OCI-M1 (cell line): ENCODE measurements around the gene UFD1.
"Not testable (repeated sequence)": the region's sequence is repeated elsewhere in the genome, so short reads cannot be mapped to it uniquely, and the experiment has no call there.

Experiments
- DNase-seq: peaks from one replicate; lab custom pipeline; 2025; lab: John Stamatoyannopoulos, UW

Gene UFD1

GRCh38 chr22:19448739-19449421, 30.1 kb downstream of the UFD1 start:
- no peak for DNase-seq

- DNase-seq: no peak
Measured at GRCh38 chr22:19448076-19448607, 30.9 kb downstream of the UFD1 start.

GRCh38 chr22:19447330-19448075, 31.5 kb downstream of the UFD1 start, which contains the start of gene C22orf39:
TSS of gene C22orf39 (minus strand) at chr22:19447711. CDS start at chr22:19447688, 23 bp downstream.
- peak; percentile 95 for DNase-seq

- DNase-seq: peak; percentile 70
Measured at GRCh38 chr22:19446603-19447329, 32.2 kb downstream of the UFD1 start.

GRCh38 chr22:19445279-19445982, 33.6 kb downstream of the UFD1 start:
- not testable (repeated sequence) for DNase-seq

GRCh38 chr22:19443544-19444211, 35.3 kb downstream of the UFD1 start:
- no peak for DNase-seq

- DNase-seq: no peak
Measured at GRCh38 chr22:19442166-19442565, 36.8 kb downstream of the UFD1 start.

- DNase-seq: no peak
Measured at GRCh38 chr22:19440411-19441195, 38.4 kb downstream of the UFD1 start.

GRCh38 chr22:19438298-19438697, 40.7 kb downstream of the UFD1 start:
- no peak for DNase-seq

- DNase-seq: not testable (repeated sequence)
Measured at GRCh38 chr22:19436444-19437161, 42.4 kb downstream of the UFD1 start.

GRCh38 chr22:19434829-19435580, 44.0 kb downstream of the UFD1 start:
- DNase-seq: no peak

GRCh38 chr22:19434401-19434800, 44.6 kb downstream of the UFD1 start:
- DNase-seq: no peak

- DNase-seq: peak; percentile 98
Measured at GRCh38 chr22:19432133-19432851, 46.7 kb downstream of the UFD1 start, which contains the start of gene MRPL40. TSS of gene MRPL40 (plus strand) at chr22:19432545. CDS start at chr22:19432555, 10 bp downstream.

GRCh38 chr22:19431649-19432132, 47.3 kb downstream of the UFD1 start, which contains the start of gene HIRA:
TSS of gene HIRA (minus strand) at chr22:19431733. CDS start at chr22:19431476, 257 bp downstream.
- peak; percentile 92 for DNase-seq

GRCh38 chr22:19430890-19431541, 48.0 kb downstream of the UFD1 start:
- DNase-seq: peak; percentile 80

GRCh38 chr22:19429950-19430889, 48.8 kb downstream of the UFD1 start:
- DNase-seq: peak; percentile 95
